K562 (cell line): ENCODE data around the gene PLCB4. TPM values are rescaled to one million over a fixed set of nuclear protein-coding genes. Genes with fewer than 3 reads are reported as not detected.

Experiments
- ATAC-seq: fragments of 200-7000 bp; cut with Tn5 transposase; 3 replicates; pipeline ENCODE4 v1.9.1; 2020; ENCODE audit warnings: moderate library complexity
- BruUV-seq: library from RNA; stranded (reverse); fragments of 400-500 nt; replicated peaks from 2 replicates; lab custom pipeline; 2021; lab: Mats Ljungman, UMichigan
- CTCF ChIA-PET: fragments of 300-600 bp; formaldehyde crosslinking; extraction: SDS; loops from one replicate; lab custom pipeline; 2021; ENCODE audit warnings: low intra/inter-chr PET ratio; lab: Yijun Ruan, JAX
- POLR2A ChIA-PET: fragments of 300-600, 350-650 bp; sonication (Branson Sonifier 250); formaldehyde crosslinking; extraction: SDS; loops from one replicate; lab custom pipeline; 2021; ENCODE audit warnings: antibody characterized with exemption, inconsistent platforms; lab: Yijun Ruan, JAX
- DNase-seq, 4 experiments: peaks; one replicate each; pipeline versions ENCODE4 v3.0.0 to v3.0.0-alpha.2; 2011 to 2018; ENCODE audit warnings: low spot score in 3 of 4, mixed read lengths in 3 of 4; ENCODE audit errors: extremely low read depth in 1 of 4
- FAIRE-seq: peaks from 2 replicates; lab custom pipeline; 2011; peaks lifted over from hg19 to GRCh38; lab: Jason Lieb, UNC
- H2AFZ ChIP-seq: 2 replicates; pipeline ENCODE4 v1.6.0; 2011; ENCODE audit warnings: low read depth, low read length, control low read depth, inconsistent platforms
- H3K27ac ChIP-seq: fragments of 200-600 bp; 3 replicates; pipeline ENCODE4 v1.8.0; 2011; ENCODE audit warnings: low read depth, mild to moderate bottlenecking, control low read depth, inconsistent platforms, low read length, moderate library complexity, mixed read lengths; ENCODE audit errors: extremely low read depth
- H3K27me3 ChIP-seq, 2 experiments: fragments of 300-600 bp in 1 of 2; 2 replicates in 1 of 2; 3 replicates in 1 of 2; pipeline versions ENCODE4 v1.6.0 to v1.8.0; 2011; ENCODE audit warnings: inconsistent platforms in 2 of 2, low read length in 2 of 2, mild to moderate bottlenecking in 1 of 2, mixed read lengths in 1 of 2, moderate library complexity in 1 of 2; ENCODE audit not compliant: control insufficient read depth in 2 of 2, insufficient read depth in 2 of 2
- H3K36me3 ChIP-seq: fragments of 300-600 bp; 3 replicates; pipeline ENCODE4 v1.8.0; 2011; ENCODE audit warnings: mild to moderate bottlenecking, low read length, inconsistent platforms; ENCODE audit not compliant: control insufficient read depth, insufficient read depth
- H3K4me1 ChIP-seq, 2 experiments: fragments of 200-600 bp in 1 of 2; replicated peaks in 1 of 2; 2 replicates in 1 of 2; 3 replicates in 1 of 2; pipeline versions ENCODE4 v1.5.1 to v1.8.0; 2011; ENCODE audit warnings: inconsistent platforms in 2 of 2, low read length in 2 of 2, mild to moderate bottlenecking in 1 of 2, mixed read lengths in 1 of 2, moderate library complexity in 1 of 2; ENCODE audit not compliant: control insufficient read depth in 2 of 2, insufficient read depth in 2 of 2
- H3K4me2 ChIP-seq: 2 replicates; pipeline ENCODE4 v1.6.1; 2011; ENCODE audit warnings: low read length, control low read depth, inconsistent platforms, mixed read lengths; ENCODE audit not compliant: insufficient read depth
- H3K4me3 ChIP-seq: fragments of 200-600 bp; sonication (generic), shearing (Covaris generic); 2 replicates; pipeline ENCODE4 v1.5.1; 2016; ENCODE audit warnings: control low read depth, inconsistent platforms
- H3K79me2 ChIP-seq: fragments of 200-600 bp; 3 replicates; pipeline ENCODE4 v1.8.0; 2011; ENCODE audit warnings: low read length, inconsistent platforms; ENCODE audit not compliant: control insufficient read depth, insufficient read depth
- H3K9ac ChIP-seq, 2 experiments: 2 replicates each; pipeline versions ENCODE4 v1.6.0 to v1.6.1; 2011; ENCODE audit warnings: low read depth in 2 of 2, low read length in 2 of 2, control low read depth in 1 of 2, inconsistent platforms in 1 of 2, mild to moderate bottlenecking in 1 of 2, mixed read lengths in 1 of 2; ENCODE audit not compliant: insufficient read depth in 1 of 2
- H3K9me1 ChIP-seq: one replicate; pipeline ENCODE4 v1.6.0; 2011; ENCODE audit warnings: inconsistent platforms, mild to moderate bottlenecking, low read length, moderate library complexity; ENCODE audit not compliant: control insufficient read depth, insufficient read depth
- H3K9me3 ChIP-seq: replicated peaks from 2 replicates; pipeline ENCODE4 v1.5.1; 2011; ENCODE audit warnings: low read depth, low read length, inconsistent platforms; ENCODE audit not compliant: control insufficient read depth, insufficient read depth
- H4K20me1 ChIP-seq: replicated peaks from 2 replicates; pipeline ENCODE4 v1.6.1; 2011; ENCODE audit warnings: low read length, inconsistent platforms, mixed read lengths; ENCODE audit not compliant: control insufficient read depth, insufficient read depth
- DEAF1 ChIP-seq: fragments of 450-650 bp; formaldehyde crosslinking; IDR thresholded peaks from 2 replicates; pipeline ENCODE4 v1.4.0; 2020; ENCODE audit warnings: mild to moderate bottlenecking, moderate library complexity
- FOXJ3 ChIP-seq: sonication (generic); formaldehyde crosslinking; IDR thresholded peaks from 2 replicates; pipeline ENCODE4 v1.4.0; 2020; ENCODE audit warnings: mild to moderate bottlenecking, missing genetic modification reagents
- L3MBTL2 ChIP-seq: fragments of 450-650 bp; IDR thresholded peaks from 2 replicates; pipeline ENCODE4 v1.6.1; 2016; ENCODE audit warnings: mild to moderate bottlenecking, moderate library complexity
- MCM2 ChIP-seq: fragments of 450-650 bp; IDR thresholded peaks from 2 replicates; pipeline ENCODE4 v1.6.1; 2017; ENCODE audit warnings: low read depth, mild to moderate bottlenecking
- PHF8 ChIP-seq: fragments of 200-600 bp; sonication (generic); IDR thresholded peaks from 2 replicates; pipeline ENCODE4 v1.6.1; 2012; ENCODE audit warnings: mixed run types, mild to moderate bottlenecking, inconsistent platforms, low read length, moderate library complexity, borderline replicate concordance
- SAFB2 ChIP-seq: fragments of 200-400 bp; formaldehyde crosslinking; IDR thresholded peaks from 2 replicates; pipeline ENCODE4 v1.6.1; 2018; ENCODE audit warnings: borderline replicate concordance, low read length, low read depth, moderate library complexity; ENCODE audit not compliant: severe bottlenecking
- SP1 ChIP-seq: sonication (generic); formaldehyde crosslinking; IDR thresholded peaks from 2 replicates; pipeline ENCODE4 v1.8.1; 2022; ENCODE audit warnings: mild to moderate bottlenecking, missing genetic modification reagents
- ZFP36 ChIP-seq: fragments of 150-350 bp; IDR thresholded peaks from 2 replicates; pipeline ENCODE4 v1.6.1; 2018; ENCODE audit warnings: low read length, low read depth; ENCODE audit not compliant: partially characterized antibody
- ZNF253 ChIP-seq: fragments of 250-450 bp; sonication (Bioruptor Pico); conservative IDR thresholded peaks from 2 replicates; pipeline ENCODE4 v1.6.1; 2021; ENCODE audit warnings: mild to moderate bottlenecking
- ZNF518B ChIP-seq: fragments of 250-450 bp; sonication (Bioruptor Pico); IDR thresholded peaks from 2 replicates; pipeline ENCODE4 v1.5.0; 2021; ENCODE audit warnings: mild to moderate bottlenecking, moderate library complexity
- ZNF589 ChIP-seq: fragments of 200-800 bp; sonication (Bioruptor generic); IDR thresholded peaks from 2 replicates; pipeline ENCODE4 v1.6.1; 2016; ENCODE audit warnings: low read depth, missing genetic modification characterization, missing compliant biosample characterization
- WGBS: fragments of 100-300 bp; shearing (Covaris generic); methylation state at CpG from one replicate; pipeline ENCODE4 v1.1.6; 2016; ENCODE audit warnings: low coverage, mixed read lengths; ENCODE audit not compliant: insufficient coverage; ENCODE audit errors: missing lambda C conversion rate; 5-methylcytosine and 5-hydroxymethylcytosine counted together
- in situ Hi-C: fragments of 300-500 bp; cut with MboI; formaldehyde crosslinking; loops from 4 replicates; pipeline ENCODE4 v1.15.0; 2018; ENCODE audit warnings: inconsistent platforms, mixed read lengths
- intact Hi-C: fragments of 100-400 bp; cut with micrococcal nuclease; formaldehyde crosslinking; loops from 2 replicates; pipeline ENCODE4 v1.14.2; 2022
- polyA plus RNA-seq, 8 experiments: library from polyadenylated mRNA; depleted of rRNA in 4 of 8; stranded (reverse) in 5 of 8; unstranded in 3 of 8; fragments of >200 nt; fragmentation: Nextera tagmentation in 2 of 8; fragmentation: Illumina TruSeq in 1 of 8; extraction: Ambion mirVana in 2 of 8; extraction: Trizol in 1 of 8; gene quantifications; 2 replicates each; pipeline versions ENCODE4 v1.2.1 to v1.2.3, GENCODE V29; 2011 to 2014; ENCODE audit warnings: inconsistent platforms in 1 of 8, missing spikeins in 1 of 8
- total RNA-seq, 7 experiments: library from RNA; depleted of rRNA in 6 of 7; stranded (reverse); fragments of >200 nt in 6 of 7; fragmentation: Illumina TruSeq in 2 of 7; extraction: Trizol in 2 of 7; gene quantifications; 2 replicates each; pipeline versions ENCODE4 v1.2.1 to v1.2.3, GENCODE V29; 2011 to 2021; ENCODE audit warnings: low replicate concordance in 1 of 7

PLCB4 gene
- total and polyA plus RNA-seq, 9 of the 15 experiments (the other 6 are each of a cell fraction or from before 2014, with no cell fraction given): 0.20 to 2.9 (median 0.52) TPM

GRCh38 chr20:9110916-9111432, 42.1 kb downstream of the PLCB4 start (continued):
- TF ChIP-seq DEAF1 (CRISPR knock-in tag): no peak

DNA sequence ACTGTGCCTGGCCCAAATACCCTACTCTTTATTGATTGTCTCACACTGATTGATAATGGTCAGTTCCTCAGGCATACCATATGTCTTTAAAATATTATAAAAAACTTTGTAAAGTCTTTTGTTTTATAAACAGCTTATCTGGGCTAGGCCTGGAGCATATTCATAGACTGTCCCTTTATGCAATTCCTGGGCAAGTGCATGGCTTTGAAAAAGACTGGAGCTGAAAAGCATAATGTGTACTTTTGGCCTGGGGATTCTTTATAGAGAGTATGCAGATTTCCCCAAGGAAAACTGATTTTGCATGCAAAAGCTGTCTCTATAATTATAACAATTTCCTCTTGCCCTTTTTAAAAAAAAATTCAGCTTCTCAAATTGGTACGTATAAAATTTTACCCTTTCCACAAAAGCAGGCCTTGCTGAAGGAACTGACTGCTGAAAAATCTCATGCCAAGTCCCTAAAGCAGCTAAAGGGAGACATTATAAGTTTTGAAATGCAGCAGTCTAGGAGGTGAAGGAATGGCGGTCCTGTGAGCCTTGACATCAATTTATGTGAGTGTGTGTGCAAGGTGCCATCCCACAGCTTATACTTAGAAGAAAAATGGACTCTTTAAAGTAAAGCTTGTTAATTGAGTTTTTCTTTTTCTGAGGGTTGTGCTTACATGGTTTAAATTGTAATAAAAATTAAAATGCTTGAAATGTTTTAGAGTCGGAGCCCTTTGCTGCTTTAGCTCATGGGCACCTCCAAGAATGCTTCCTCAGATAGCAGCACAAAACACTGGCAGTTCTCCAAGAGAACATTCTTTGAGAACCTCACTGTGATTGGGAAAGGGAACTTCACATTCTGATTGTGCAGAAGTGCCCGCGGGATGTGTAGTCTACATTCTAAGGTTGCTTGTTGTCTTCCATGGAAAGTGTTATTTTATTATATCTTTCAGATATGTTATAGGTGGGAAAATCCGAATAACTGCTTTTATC, 43.9 kb downstream of the PLCB4 start:
- H3K9ac ChIP-seq: no peak overlapping the region
- H3K4me3 ChIP-seq: no peak overlapping the region
- no peaks in the 10 kb centered on the region for H3K27me3 ChIP-seq
- no peaks in the 10 kb centered on the region for H3K4me1 ChIP-seq
- no peaks in the 10 kb centered on the region; the same call in 1 of the 2 replicates for H3K9me3 ChIP-seq
- H4K20me1 ChIP-seq: no peaks in the 10 kb centered on the region
- H3K27ac ChIP-seq: no peak overlapping the region
- no peaks in the 10 kb centered on the region for H3K36me3 ChIP-seq
- no peak for DNase-seq
- no peak overlapping the region for H3K4me2 ChIP-seq
- no peaks in the 10 kb centered on the region for H3K9me1 ChIP-seq
- no peak overlapping the region for H2AFZ ChIP-seq
- WGBS: 20% methylated on average over 5 of the region's 6 CpGs
- in situ Hi-C loops (no loop called here), intact Hi-C loops (no loop called here)
- no peaks in the 10 kb centered on the region for H3K79me2 ChIP-seq
- TF ChIP-seq ZFP36 (no peak), ZNF589 (CRISPR knock-in tag) (no peak), ZNF518B (CRISPR knock-in tag) (no peak), FOXJ3 (CRISPR knock-in tag) (no peak), ZNF253 (CRISPR knock-in tag) (no peak), PHF8 (no peak), MCM2 (no peak), SAFB2 (no peak), L3MBTL2 (no peak), SP1 (CRISPR knock-in tag) (no peak)
- BruUV-seq: no TSS peak
- no peak for FAIRE-seq
- ChIA-PET POLR2A (interaction anchor here (0.5 kb wide), 1 partner anchor 38 kb away, joined by 3 read pairs; no protein-coding TSS in a partner anchor), CTCF (no interaction called here)
- ATAC-seq: no peak
